ENCODE measurements around the gene CCDC192.

CCDC192 gene

GRCh38 chr5:127894461-127894860 lies 191.3 kb downstream of the CCDC192 start:
- no peak for DNase-seq (ENCODE audit: low read depth)
- no peak for TF ChIP-seq CTCF (IDR thresholded peaks at IDR 0.05; ENCODE audit: control insufficient read depth, extremely low read depth, insufficient read depth)
- no peak overlapping the region for H3K4me3 ChIP-seq (ENCODE audit: low read depth, low read length)

GRCh38 chr5:127898551-127899213 lies 195.5 kb downstream of the CCDC192 start:
- no peak for TF ChIP-seq CTCF (IDR thresholded peaks at IDR 0.05; ENCODE audit: control insufficient read depth, extremely low read depth, insufficient read depth)

GRCh38 chr5:127899214-127899610 lies 196.0 kb downstream of the CCDC192 start:
- DNase-seq (ENCODE audit: low read depth), result no peak
- no peak overlapping the region for H3K4me3 ChIP-seq (ENCODE audit: low read depth, low read length)
- no peak for TF ChIP-seq CTCF (IDR thresholded peaks at IDR 0.05; ENCODE audit: control insufficient read depth, extremely low read depth, insufficient read depth)

More at GRCh38 chr5:127898551-127899213, 195.5 kb downstream of the CCDC192 start:
- DNase-seq (ENCODE audit: low read depth), result no peak
- no peak overlapping the region for H3K4me3 ChIP-seq (ENCODE audit: low read depth, low read length)

- H3K4me3 ChIP-seq (ENCODE audit: low read depth, low read length), result no peak overlapping the region
- no peak for DNase-seq (ENCODE audit: low read depth)
- no peak for TF ChIP-seq CTCF (IDR thresholded peaks at IDR 0.05; ENCODE audit: control insufficient read depth, extremely low read depth, insufficient read depth)
These were observed 203.5 kb downstream of the CCDC192 start for GRCh38 chr5:127906562-127907204.

- H3K4me3 ChIP-seq (ENCODE audit: low read depth, low read length), result no peak overlapping the region
- TF ChIP-seq CTCF (IDR thresholded peaks at IDR 0.05; ENCODE audit: control insufficient read depth, extremely low read depth, insufficient read depth), result no peak
- DNase-seq (ENCODE audit: low read depth), result no peak
These were observed 204.7 kb downstream of the CCDC192 start for GRCh38 chr5:127907907-127908306.

- peak; percentile 50 for TF ChIP-seq CTCF (IDR thresholded peaks at IDR 0.05; ENCODE audit: control insufficient read depth, extremely low read depth, insufficient read depth)
- no peak overlapping the region for H3K4me3 ChIP-seq (ENCODE audit: low read depth, low read length)
- DNase-seq (ENCODE audit: low read depth), result no peak
These were observed 205.9 kb downstream of the CCDC192 start for GRCh38 chr5:127909066-127909465.
